Transverse colon (tissue), 3 donors: ENCODE data around the gene RNU4-1.
"Not testable (repeated sequence)": the region's sequence is repeated elsewhere in the genome, so short reads cannot be mapped to it uniquely, and the experiment has no call there.

Experiments used
- CTCF ChIP-seq, 5 experiments: fragments of 200-600 bp in 3 of 5; fragments of 450-650 bp in 2 of 5; sonication (generic) in 3 of 5; IDR thresholded peaks; 1 replicate in 2 of 5; 2 replicates in 3 of 5; pipeline ENCODE4 v1.5.1; 2016 to 2017; ENCODE audit warnings: antibody characterized with exemption in 5 of 5, inconsistent platforms in 3 of 5, mild to moderate bottlenecking in 2 of 5, moderate library complexity in 1 of 5
- EP300 ChIP-seq: sonication (generic); formaldehyde crosslinking; IDR thresholded peaks from one replicate; pipeline ENCODE4 v1.6.1; 2017; ENCODE audit warnings: antibody characterized with exemption, low read depth
- POLR2A ChIP-seq: fragments of 450-650 bp; IDR thresholded peaks from one replicate; pipeline ENCODE4 v1.6.1; 2016; ENCODE audit warnings: antibody characterized with exemption, mild to moderate bottlenecking, moderate library complexity

GRCh38 chr12:120246705-120247104, 46.3 kb downstream of the RNU4-1 start:
- TF ChIP-seq POLR2A; EP300; CTCF (IDR thresholded peaks at IDR 0.05): not testable (repeated sequence)
